ENCODE data around the gene MACO1. TPM values are rescaled to one million over a fixed set of nuclear protein-coding genes. Genes with fewer than 3 reads are reported as not detected.

MACO1 gene
- total and polyA plus RNA-seq, 2 of the 8 experiments (the other 6 are each of a cell fraction or from before 2014, with no cell fraction given), result 3.5 to 15.1 TPM

DNA sequence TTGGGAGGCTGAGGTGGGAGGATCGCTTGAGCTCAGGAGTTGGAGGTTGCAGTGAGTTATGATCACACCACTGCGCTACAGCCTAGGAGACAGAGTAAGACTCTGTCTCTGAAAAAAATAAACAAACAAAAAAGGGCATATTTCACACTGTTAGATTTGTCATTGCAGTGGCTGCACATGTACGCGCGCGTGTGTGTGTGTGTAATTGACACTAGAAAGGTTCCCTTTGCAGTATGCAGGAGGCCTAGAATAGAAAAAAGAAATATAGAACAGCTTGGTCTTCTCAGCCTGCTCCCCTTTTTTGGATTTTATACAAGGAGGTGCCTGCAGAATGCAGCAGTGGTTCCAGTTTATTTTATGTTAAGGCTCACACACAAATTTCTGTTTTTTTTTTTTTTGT is 8.6 kb downstream of the MACO1 start:
- DNase-seq (ENCODE audit: low read depth in 1 of 2, low spot score in 2 of 2) (no peak), FAIRE-seq (no peak)
- no peak overlapping the region for H4K8ac ChIP-seq (ENCODE audit: extremely low read depth, insufficient read depth, low read length)
- peaks cover 0 to 6% of the 10 kb centered on the region in 2 experiments for H4K20me1 ChIP-seq (replicated peaks in 1 of 2; ENCODE audit: control insufficient read depth in 1 of 2, insufficient read depth in 2 of 2, low read length in 2 of 2)
- H4K91ac ChIP-seq (replicated peaks; ENCODE audit: insufficient read length, low read length), result no peak overlapping the region
- H3K4me1 ChIP-seq (replicated peaks in 1 of 4; ENCODE audit: control insufficient read depth in 3 of 4, insufficient read depth in 4 of 4, low read length in 3 of 4), result no peaks in the 10 kb centered on the region
- H3K56ac ChIP-seq (replicated peaks; ENCODE audit: insufficient read length, low read depth, low read length), result no peak overlapping the region
- 0 out of 2 replicates have a peak, but pooled peaks cover 4% of the 10 kb centered on the region for H3K79me1 ChIP-seq (ENCODE audit: low read depth, low read length)
- H2BK5ac ChIP-seq (ENCODE audit: low read depth, low read length), result no peak overlapping the region
- H2BK15ac ChIP-seq (ENCODE audit: low read length), result no peak overlapping the region
- peaks cover 0 to 48% of the 10 kb centered on the region in 2 experiments; a peak in 3 of 4 replicates for H3K79me2 ChIP-seq (ENCODE audit: control insufficient read depth in 1 of 2, insufficient read depth in 2 of 2, low read length in 2 of 2)
- H2BK12ac ChIP-seq (ENCODE audit: low read depth, low read length), result no peak overlapping the region
- no peaks in the 10 kb centered on the region for H3K9me3 ChIP-seq (ENCODE audit: insufficient read depth in 2 of 2, low read depth in 1 of 2, low read length in 1 of 2)
- no peaks in the 10 kb centered on the region for H3K27me3 ChIP-seq (replicated peaks in 1 of 4; ENCODE audit: control insufficient read depth in 3 of 4, extremely low read depth in 1 of 4, insufficient read depth in 3 of 4, low read length in 3 of 4)
- ChIA-PET CTCF (ENCODE audit: partially characterized antibody) (no interaction called here), POLR2A (ENCODE audit: partially characterized antibody) (no interaction called here)
- H3K27ac ChIP-seq (ENCODE audit: low read depth, low read length), result no peak overlapping the region
- H3K9ac ChIP-seq (replicated peaks in 1 of 4; ENCODE audit: extremely low read depth in 1 of 4, low read depth in 3 of 4, low read length in 3 of 4), result no peak overlapping the region
- H3K23ac ChIP-seq (ENCODE audit: insufficient read length), result no peak overlapping the region
- H3K18ac ChIP-seq (ENCODE audit: extremely low read depth, low read length), result no peak overlapping the region
- H2BK120ac ChIP-seq (replicated peaks; ENCODE audit: low read depth, low read length), result no peak overlapping the region
- no peaks in the 10 kb centered on the region for H3K36me3 ChIP-seq (ENCODE audit: control insufficient read depth in 2 of 4, insufficient read depth in 4 of 4, low read length in 3 of 4)
- no peak overlapping the region for H3K4me2 ChIP-seq (ENCODE audit: insufficient read depth in 1 of 2, low read depth in 2 of 2, low read length in 2 of 2)
- no peak overlapping the region for H2AFZ ChIP-seq (ENCODE audit: low read length)
- H2BK20ac ChIP-seq (ENCODE audit: low read length), result no peak overlapping the region
- no peak overlapping the region for H2AK5ac ChIP-seq (ENCODE audit: low read depth, low read length)
- 98% methylated on average over 6 of the region's 6 CpGs; no CpG with 5 or more reads in 1 of the 2 experiments for WGBS, 2 experiments (ENCODE audit: extremely low coverage in 1 of 2, insufficient coverage in 1 of 2, insufficient read length in 1 of 2, insufficient replicate concordance in 2 of 2, low coverage in 1 of 2, low lambda C conversion rate in 2 of 2, missing lambda C conversion rate in 1 of 2)
- H3K4ac ChIP-seq (replicated peaks; ENCODE audit: insufficient read length, low read depth, low read length), result no peak overlapping the region
- no peak overlapping the region for H3K14ac ChIP-seq (ENCODE audit: insufficient read length)
- H3K23me2 ChIP-seq (ENCODE audit: low read depth, low read length), result no peaks in the 10 kb centered on the region; the same call in 1 of the 2 replicates
- no peak overlapping the region for H4K5ac ChIP-seq (ENCODE audit: insufficient read length, low read depth, low read length)
- no peak overlapping the region for H3K4me3 ChIP-seq (ENCODE audit: extremely low read depth in 1 of 4, insufficient read depth in 2 of 4, low read depth in 3 of 4, low read length in 4 of 4)
- TF ChIP-seq SP4 (IDR thresholded peaks at IDR 0.05; ENCODE audit: low read length), result no peak
- TF ChIP-seq SAP30 (IDR thresholded peaks at IDR 0.05; ENCODE audit: insufficient read depth, insufficient replicate concordance, low read length), result no peak
- TF ChIP-seq SIX5 (IDR thresholded peaks at IDR 0.05; ENCODE audit: low read depth, low read length), result no peak
- TF ChIP-seq TEAD4 (IDR thresholded peaks at IDR 0.05; ENCODE audit: low read depth, low read length), result no peak
- no peak for TF ChIP-seq JUN (IDR thresholded peaks at IDR 0.05; ENCODE audit: low read depth, low read length)
- no peak for TF ChIP-seq EP300 (IDR thresholded peaks at IDR 0.05; ENCODE audit: borderline replicate concordance in 1 of 2, low read depth in 2 of 2, low read length in 2 of 2)
- no peak for TF ChIP-seq POLR2AphosphoS5 (IDR thresholded peaks at IDR 0.05; ENCODE audit: low read depth, low read length)
- TF ChIP-seq HDAC6 (IDR thresholded peaks at IDR 0.05; ENCODE audit: low read depth, low read length), result no peak
- no peak for TF ChIP-seq JUND (IDR thresholded peaks at IDR 0.05; ENCODE audit: low read length)
- TF ChIP-seq, protein P1, sequence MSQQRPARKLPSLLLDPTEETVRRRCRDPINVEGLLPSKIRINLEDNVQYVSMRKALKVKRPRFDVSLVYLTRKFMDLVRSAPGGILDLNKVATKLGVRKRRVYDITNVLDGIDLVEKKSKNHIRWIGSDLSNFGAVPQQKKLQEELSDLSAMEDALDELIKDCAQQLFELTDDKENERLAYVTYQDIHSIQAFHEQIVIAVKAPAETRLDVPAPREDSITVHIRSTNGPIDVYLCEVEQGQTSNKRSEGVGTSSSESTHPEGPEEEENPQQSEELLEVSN (IDR thresholded peaks at IDR 0.05), result no peak
- no peak for TF ChIP-seq SIRT6 (IDR thresholded peaks at IDR 0.05; ENCODE audit: low read length)
- no peak for TF ChIP-seq TBP (IDR thresholded peaks at IDR 0.05; ENCODE audit: low read depth, low read length)
- no peak for TF ChIP-seq EGR1 (IDR thresholded peaks at IDR 0.05; ENCODE audit: borderline replicate concordance, low read depth, low read length)
- no peak for TF ChIP-seq SRF (IDR thresholded peaks at IDR 0.05; ENCODE audit: low read depth, low read length)
